Thoracic aorta (tissue), 2 donors: ENCODE measurements around the gene E2F1. TPM values are rescaled to one million over a fixed set of nuclear protein-coding genes. Genes with fewer than 3 reads are reported as not detected.

Source experiments
- ATAC-seq: fragments of 150-250 bp; one replicate; pipeline ENCODE4 v1.8.0; 2017; ENCODE audit warnings: low read depth; ENCODE audit not compliant: insufficient number of reproducible peaks, low FRiP score
- DNase-seq: peaks from one replicate; pipeline ENCODE4 v3.0.0-alpha.2; 2020; ENCODE audit warnings: low spot score
- H3K27ac ChIP-seq, 2 donors: fragments of 200-600 bp; sonication (generic); 1 replicate in 1 of 2; 2 replicates in 1 of 2; pipeline ENCODE4 v1.5.1; 2016; ENCODE audit warnings: mild to moderate bottlenecking in 2 of 2, moderate library complexity in 2 of 2
- H3K27me3 ChIP-seq: fragments of 200-600 bp; sonication (generic); replicated peaks from 2 replicates; pipeline ENCODE4 v1.6.0; 2016; ENCODE audit warnings: mild to moderate bottlenecking; ENCODE audit not compliant: insufficient read depth
- H3K36me3 ChIP-seq: fragments of 200-600 bp; sonication (generic); one replicate; pipeline ENCODE4 v1.5.1; 2016
- H3K4me1 ChIP-seq, 2 donors: fragments of 200-600 bp; sonication (generic); 1 replicate in 1 of 2; 2 replicates in 1 of 2; pipeline versions ENCODE4 v1.5.1 to v1.6.0; 2016; ENCODE audit warnings: low read depth in 2 of 2, mild to moderate bottlenecking in 1 of 2; ENCODE audit not compliant: control insufficient read depth in 1 of 2
- H3K4me3 ChIP-seq: fragments of 200-600 bp; sonication (generic); 2 replicates; pipeline ENCODE4 v1.5.1; 2016; ENCODE audit warnings: mild to moderate bottlenecking
- H3K9me3 ChIP-seq: fragments of 200-600 bp; sonication (generic); 2 replicates; pipeline ENCODE4 v1.5.1; 2016
- CTCF ChIP-seq: fragments of 200-600 bp; sonication (generic); IDR thresholded peaks from one replicate; pipeline ENCODE4 v1.5.1; 2019; ENCODE audit warnings: antibody characterized with exemption
- total RNA-seq, 2 donors: library from RNA; depleted of rRNA; stranded (reverse); fragments of >200 nt; gene quantifications; one replicate each; pipeline versions ENCODE4 v1.1.0 to v1.2.3, GENCODE V29; 2016

The E2F1 gene
- total RNA-seq, 2 donors from 2014 or later = 0.68 to 0.92 TPM

GRCh38 chr20:33662172-33662571, 24.0 kb downstream of the E2F1 start, which contains the start of gene C20orf144:
TSS of gene C20orf144 (plus strand) at chr20:33662327. CDS start at chr20:33662346, 19 bp downstream.
- Histone ChIP-seq H3K27me3 (no peaks in the 10 kb centered on the region), H3K4me1 (peaks cover 11 to 29% of the 10 kb centered on the region in 2 donors), H3K36me3 (peaks cover 20% of the 10 kb centered on the region), H3K4me3 (peak within 1 kb of the TSS; percentile 96), H3K9me3 (no peaks in the 10 kb centered on the region), H3K27ac (peak within 1 kb of the TSS; percentile 93 to 94)
- TF ChIP-seq CTCF = no peak
- no peak for ATAC-seq
- DNase-seq = no peak

DNA sequence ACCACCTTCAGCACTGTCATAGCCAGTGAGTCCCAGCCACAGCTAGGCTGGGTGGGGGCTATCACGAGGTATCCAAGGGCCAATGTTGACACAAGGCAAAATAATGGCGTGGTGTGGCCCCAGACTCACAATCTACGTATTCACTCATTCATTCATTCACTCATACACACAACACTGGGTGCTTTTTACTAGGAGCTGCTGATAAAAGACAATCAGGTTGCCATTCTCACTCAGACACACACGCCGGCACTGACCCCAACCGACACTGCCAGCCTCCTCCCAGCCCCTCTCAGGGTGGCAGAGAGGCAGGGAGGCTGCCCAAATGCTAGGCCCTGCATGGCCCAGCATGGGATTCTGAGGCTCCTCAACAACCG, 25.5 kb downstream of the E2F1 start:
- H3K4me3 ChIP-seq = no peak overlapping the region
- no peak overlapping the region for H3K27ac ChIP-seq
- H3K27me3 ChIP-seq = no peaks in the 10 kb centered on the region
- no peaks in the 10 kb centered on the region for H3K9me3 ChIP-seq
- H3K36me3 ChIP-seq = peaks cover 20% of the 10 kb centered on the region
- TF ChIP-seq CTCF = no peak
- H3K4me1 ChIP-seq = peaks cover 11 to 19% of the 10 kb centered on the region in 2 donors
- DNase-seq (no peak), ATAC-seq (no peak)

DNA sequence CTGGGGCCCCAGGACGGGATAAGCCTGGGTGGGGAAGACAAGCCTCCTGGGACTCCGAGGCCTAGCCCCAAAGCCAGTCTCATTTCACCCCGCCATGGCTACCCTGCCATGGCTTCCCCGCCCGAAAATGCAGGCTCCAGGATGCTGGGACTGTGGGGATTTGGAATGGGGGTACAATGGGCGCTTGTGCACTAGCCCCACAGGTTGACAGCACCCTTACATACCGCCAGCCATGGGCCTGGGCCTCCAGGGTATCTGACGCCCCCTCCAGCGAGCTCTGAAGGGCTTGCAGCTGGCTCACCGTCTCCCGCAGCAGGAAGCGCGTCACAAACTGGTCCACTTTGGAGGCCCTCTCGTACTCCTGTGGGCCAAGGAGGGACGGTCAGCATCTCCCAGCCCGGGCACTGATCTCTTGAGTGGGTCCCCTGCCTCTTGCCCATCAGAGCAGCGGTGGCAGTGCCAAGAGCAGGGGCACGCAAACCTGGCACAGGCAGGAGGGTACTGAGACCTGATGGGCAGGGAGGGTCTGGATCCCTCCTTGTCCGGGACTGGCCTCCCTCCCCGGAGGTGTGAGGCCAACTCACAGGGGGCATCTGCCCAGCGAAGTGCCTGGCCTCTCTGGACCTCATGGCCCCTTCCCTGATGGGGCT, 26.0 kb downstream of the E2F1 start:
- H3K27ac ChIP-seq = no peak overlapping the region
- DNase-seq (no peak), ATAC-seq (no peak)
- H3K4me1 ChIP-seq = peaks cover 11 to 19% of the 10 kb centered on the region in 2 donors
- no peak for TF ChIP-seq CTCF
- no peak overlapping the region for H3K4me3 ChIP-seq
- no peaks in the 10 kb centered on the region for H3K27me3 ChIP-seq
- no peaks in the 10 kb centered on the region for H3K9me3 ChIP-seq
- H3K36me3 ChIP-seq = peaks cover 20% of the 10 kb centered on the region

DNA sequence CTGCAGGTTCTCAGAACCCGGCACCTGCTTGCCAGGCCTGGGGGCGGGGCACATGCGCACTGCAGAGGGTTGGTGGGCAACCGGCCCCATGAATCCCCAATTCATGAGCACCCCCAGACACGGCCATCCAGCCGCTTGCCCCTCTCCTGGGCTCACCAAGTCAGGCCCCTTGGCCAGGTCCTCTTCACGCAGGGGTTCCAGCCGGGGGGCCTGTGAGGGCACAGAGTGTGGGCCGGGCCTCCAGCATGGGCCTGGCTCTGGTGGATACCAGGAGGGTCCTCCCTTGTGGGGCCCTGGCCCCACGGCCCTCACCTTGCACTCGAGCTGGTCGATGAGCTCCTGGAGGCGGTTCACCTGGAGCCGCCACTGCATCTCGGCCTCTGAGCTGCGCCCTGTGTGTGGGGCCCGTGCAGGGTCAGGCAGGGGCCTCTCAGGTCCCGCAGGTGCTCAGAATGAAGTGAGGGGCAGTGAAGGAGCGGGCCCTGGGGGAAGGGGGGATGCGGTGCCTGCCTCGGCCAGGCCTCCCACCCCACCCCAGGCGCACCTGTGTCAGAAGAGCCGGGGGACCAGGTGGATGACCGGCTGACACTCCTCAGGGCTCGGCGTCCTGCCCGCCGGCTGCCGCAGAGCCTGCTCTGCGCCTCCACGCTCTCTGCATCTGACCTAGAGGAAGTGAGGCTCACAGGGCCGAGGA, 26.7 kb downstream of the E2F1 start:
- no peaks in the 10 kb centered on the region for H3K27me3 ChIP-seq
- H3K9me3 ChIP-seq = no peaks in the 10 kb centered on the region
- H3K27ac ChIP-seq = no peak overlapping the region
- H3K4me1 ChIP-seq = peaks cover 10 to 16% of the 10 kb centered on the region in 2 donors
- no peak for ATAC-seq
- TF ChIP-seq CTCF = no peak
- no peak for DNase-seq
- H3K4me3 ChIP-seq = no peak overlapping the region
- peaks cover 20% of the 10 kb centered on the region for H3K36me3 ChIP-seq

DNA sequence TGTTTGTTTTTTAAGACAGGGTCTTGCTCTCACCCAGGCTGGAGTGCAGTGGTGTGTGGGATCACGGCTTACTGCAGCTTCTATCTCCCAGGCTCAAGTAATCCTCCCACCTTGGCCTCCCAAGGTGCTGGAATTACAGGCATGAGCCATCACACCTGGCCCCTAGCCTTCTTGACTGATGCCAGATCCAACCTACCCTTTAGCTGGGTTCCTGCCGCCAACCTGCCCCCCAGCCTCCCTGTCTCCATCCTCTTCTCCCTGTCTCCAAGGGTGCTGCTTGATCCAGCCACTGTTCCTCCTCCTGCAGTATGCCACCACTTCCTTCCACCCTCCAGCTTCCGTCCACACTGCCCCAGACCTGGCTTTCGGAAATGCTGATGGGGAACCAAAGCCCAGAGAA, 27.3 kb downstream of the E2F1 start:
- Histone ChIP-seq H3K4me1 (peaks cover 5 to 11% of the 10 kb centered on the region in 2 donors), H3K36me3 (peaks cover 20% of the 10 kb centered on the region), H3K4me3 (no peak overlapping the region), H3K27me3 (no peaks in the 10 kb centered on the region), H3K9me3 (no peaks in the 10 kb centered on the region), H3K27ac (no peak overlapping the region)
- ATAC-seq = no peak
- no peak for DNase-seq
- TF ChIP-seq CTCF = no peak
